ENCODE results near the gene IHH. TPM values are rescaled to one million over a fixed set of nuclear protein-coding genes. Genes with fewer than 3 reads are reported as not detected.

The IHH gene
- total RNA-seq: not detected
- polyA plus RNA-seq: not detected
- total RNA-seq: 0 to 0.67 (median 0.17) reads per million in 6 experiments

GRCh38 chr2:219060821-219061791 is at the start of gene IHH:
Gene IHH (minus strand): TSS chr2:219060921. CDS start chr2:219060467, 454 bp downstream.
- peak within 1 kb of the TSS in 1 of 10 donors; percentile 36 for H3K27ac Mint-ChIP-seq

GRCh38 chr2:219109471-219109870 is 48.8 kb upstream of the IHH start:
- POLR2A ChIA-PET: no interaction called here
- Mint-ChIP-seq H3K27ac (peak overlapping the region in 8 of 10 donors; percentile 17 to 87 (median 65)), H3K27me3 (no peaks in the 10 kb centered on the region), H3K36me3 (peaks cover 0 to 24% (median 4%) of the 10 kb centered on the region in 3 donors), H3K4me1 (peaks cover 23 to 71% (median 36%) of the 10 kb centered on the region in 4 donors), H3K4me3 (peak overlapping the region in 1 of 10 donors; percentile 14), H3K9me3 (no peaks in the 10 kb centered on the region)
- DNase-seq: peak in 9 of 10 donors; percentile 38 to 83 (median 71)
- ATAC-seq: peak; percentile 98

More at GRCh38 chr2:219060821-219061791, at the start of gene IHH:
- ATAC-seq (peak; percentile 23 to 43), DNase-seq (no peak)
- Mint-ChIP-seq H3K36me3 (peaks cover 0 to 4% (median 0%) of the 10 kb centered on the region in 3 donors), H3K9me3 (no peaks in the 10 kb centered on the region), H3K27me3 (peaks cover 31 to 71% (median 45%) of the 10 kb centered on the region in 5 donors), H3K4me1 (peaks cover 15 to 28% (median 20%) of the 10 kb centered on the region in 4 donors), H3K4me3 (peak within 1 kb of the TSS in 9 of 10 donors; percentile 40 to 87 (median 63))
- POLR2A ChIA-PET: no interaction called here

GRCh38 chr2:219107758-219108157 is 47.0 kb upstream of the IHH start:
- Mint-ChIP-seq H3K4me1 (peaks cover 23 to 64% (median 37%) of the 10 kb centered on the region in 4 donors), H3K9me3 (no peaks in the 10 kb centered on the region), H3K27ac (peak overlapping the region in 3 of 10 donors; percentile 11 to 47 (median 46)), H3K27me3 (no peaks in the 10 kb centered on the region), H3K36me3 (peaks cover 0 to 14% (median 8%) of the 10 kb centered on the region in 3 donors), H3K4me3 (no peak overlapping the region)
- DNase-seq: no peak
- POLR2A ChIA-PET: no interaction called here
- ATAC-seq: no peak

GRCh38 chr2:219106251-219106650 is 45.5 kb upstream of the IHH start:
- Mint-ChIP-seq H3K4me1 (peaks cover 23 to 58% (median 34%) of the 10 kb centered on the region in 4 donors), H3K9me3 (no peaks in the 10 kb centered on the region), H3K27me3 (no peaks in the 10 kb centered on the region), H3K4me3 (no peak overlapping the region), H3K36me3 (peaks cover 0 to 17% (median 15%) of the 10 kb centered on the region in 3 donors), H3K27ac (peak overlapping the region in 1 of 10 donors; percentile 12)
- ATAC-seq (no peak), DNase-seq (no peak)
- POLR2A ChIA-PET: no interaction called here

- H3K4me1 Mint-ChIP-seq: peaks cover 15 to 42% (median 24%) of the 10 kb centered on the region in 4 donors
- POLR2A ChIA-PET: no interaction called here
- peaks cover 0 to 15% (median 12%) of the 10 kb centered on the region in 3 donors for H3K36me3 Mint-ChIP-seq
- peak in 2 of 10 donors; percentile 2 to 12 for DNase-seq
- no peak overlapping the region for H3K4me3 Mint-ChIP-seq
- peak overlapping the region in 2 of 10 donors; percentile 18 to 64 for H3K27ac Mint-ChIP-seq
- ATAC-seq: peak; percentile 42 to 50
- H3K9me3 Mint-ChIP-seq: no peaks in the 10 kb centered on the region
- H3K27me3 Mint-ChIP-seq: no peaks in the 10 kb centered on the region
Observed at GRCh38 chr2:219104107-219105035, 43.6 kb upstream of the IHH start.

GRCh38 chr2:219099329-219099728 is 38.6 kb upstream of the IHH start:
- Mint-ChIP-seq H3K27me3 (no peaks in the 10 kb centered on the region), H3K36me3 (peaks cover 0 to 20% (median 14%) of the 10 kb centered on the region in 3 donors), H3K9me3 (no peaks in the 10 kb centered on the region), H3K4me3 (no peak overlapping the region), H3K4me1 (peaks cover 0 to 4% (median 3%) of the 10 kb centered on the region in 4 donors), H3K27ac (no peak overlapping the region)
- POLR2A ChIA-PET: no interaction called here
- ATAC-seq (no peak), DNase-seq (no peak)

- Mint-ChIP-seq H3K4me3 (no peak overlapping the region), H3K27me3 (no peaks in the 10 kb centered on the region), H3K36me3 (peaks cover 0 to 38% (median 12%) of the 10 kb centered on the region in 3 donors), H3K9me3 (no peaks in the 10 kb centered on the region), H3K27ac (no peak overlapping the region), H3K4me1 (no peaks in the 10 kb centered on the region)
- DNase-seq: no peak
- no peak for ATAC-seq
- POLR2A ChIA-PET: no interaction called here
Observed at GRCh38 chr2:219095406-219095935, 34.8 kb upstream of the IHH start.

GRCh38 chr2:219094171-219094570 is 33.5 kb upstream of the IHH start:
- ATAC-seq (no peak), DNase-seq (no peak)
- H3K36me3 Mint-ChIP-seq: peaks cover 0 to 47% (median 22%) of the 10 kb centered on the region in 3 donors
- no peak overlapping the region for H3K27ac Mint-ChIP-seq
- no peaks in the 10 kb centered on the region for H3K27me3 Mint-ChIP-seq
- no peak overlapping the region for H3K4me3 Mint-ChIP-seq
- peaks cover 0 to 2% (median 0%) of the 10 kb centered on the region in 4 donors for H3K4me1 Mint-ChIP-seq
- POLR2A ChIA-PET: no interaction called here
- no peaks in the 10 kb centered on the region for H3K9me3 Mint-ChIP-seq

GRCh38 chr2:219090436-219091299 is 29.9 kb upstream of the IHH start:
- DNase-seq (no peak), ATAC-seq (no peak)
- Mint-ChIP-seq H3K27ac (no peak overlapping the region), H3K36me3 (peaks cover 0 to 56% (median 27%) of the 10 kb centered on the region in 3 donors), H3K4me1 (peaks cover 9 to 14% (median 12%) of the 10 kb centered on the region in 4 donors), H3K9me3 (no peaks in the 10 kb centered on the region), H3K4me3 (no peak overlapping the region), H3K27me3 (no peaks in the 10 kb centered on the region)
- POLR2A ChIA-PET: no interaction called here

- peaks cover 17 to 24% (median 18%) of the 10 kb centered on the region in 4 donors for H3K4me1 Mint-ChIP-seq
- no peaks in the 10 kb centered on the region for H3K27me3 Mint-ChIP-seq
- peaks cover 0 to 44% (median 27%) of the 10 kb centered on the region in 3 donors for H3K36me3 Mint-ChIP-seq
- no peak overlapping the region for H3K27ac Mint-ChIP-seq
- POLR2A ChIA-PET: no interaction called here
- no peaks in the 10 kb centered on the region for H3K9me3 Mint-ChIP-seq
- no peak overlapping the region for H3K4me3 Mint-ChIP-seq
- no peak for DNase-seq
- ATAC-seq: no peak
Observed at GRCh38 chr2:219089330-219089729, 28.6 kb upstream of the IHH start.

- Mint-ChIP-seq H3K36me3 (peaks cover 0 to 31% (median 18%) of the 10 kb centered on the region in 3 donors), H3K27me3 (no peaks in the 10 kb centered on the region), H3K27ac (no peak overlapping the region), H3K9me3 (no peaks in the 10 kb centered on the region), H3K4me3 (no peak overlapping the region), H3K4me1 (peaks cover 17 to 24% (median 18%) of the 10 kb centered on the region in 4 donors)
- POLR2A ChIA-PET: no interaction called here
- ATAC-seq (no peak), DNase-seq (no peak)
Observed at GRCh38 chr2:219087848-219088247, 27.1 kb upstream of the IHH start.

All from naive thymus-derived CD8-positive, alpha-beta T cell (primary cell).